A549 treated with Hydrocortisone at 1 μM for 4 hours (cell line): Measurements from ENCODE around the gene BSND. TPM values are rescaled to one million over a fixed set of nuclear protein-coding genes. Genes with fewer than 3 reads are reported as not detected.

Experiments used
- total RNA-seq: library from RNA; stranded (reverse); fragments of 200-300 nt; extraction: Qiagen RNA extraction; gene quantifications from 5 replicates; pipeline ENCODE4 v1.2.3, GENCODE V29; 2022

Gene BSND
- 0.01 TPM in 1 of 5 replicates, not detected in the others for total RNA-seq

GRCh38 chr1:54998677-54999076 is at the start of gene BSND:
Gene BSND (plus strand): TSS chr1:54998933. CDS start chr1:54999187, 254 bp downstream.

GRCh38 chr1:54980528-54981241 is 18.0 kb upstream of the BSND start, which contains the start of gene TMEM61:
Gene TMEM61 (plus strand): TSS chr1:54980628. CDS start chr1:54981066, 438 bp downstream.

DNA sequence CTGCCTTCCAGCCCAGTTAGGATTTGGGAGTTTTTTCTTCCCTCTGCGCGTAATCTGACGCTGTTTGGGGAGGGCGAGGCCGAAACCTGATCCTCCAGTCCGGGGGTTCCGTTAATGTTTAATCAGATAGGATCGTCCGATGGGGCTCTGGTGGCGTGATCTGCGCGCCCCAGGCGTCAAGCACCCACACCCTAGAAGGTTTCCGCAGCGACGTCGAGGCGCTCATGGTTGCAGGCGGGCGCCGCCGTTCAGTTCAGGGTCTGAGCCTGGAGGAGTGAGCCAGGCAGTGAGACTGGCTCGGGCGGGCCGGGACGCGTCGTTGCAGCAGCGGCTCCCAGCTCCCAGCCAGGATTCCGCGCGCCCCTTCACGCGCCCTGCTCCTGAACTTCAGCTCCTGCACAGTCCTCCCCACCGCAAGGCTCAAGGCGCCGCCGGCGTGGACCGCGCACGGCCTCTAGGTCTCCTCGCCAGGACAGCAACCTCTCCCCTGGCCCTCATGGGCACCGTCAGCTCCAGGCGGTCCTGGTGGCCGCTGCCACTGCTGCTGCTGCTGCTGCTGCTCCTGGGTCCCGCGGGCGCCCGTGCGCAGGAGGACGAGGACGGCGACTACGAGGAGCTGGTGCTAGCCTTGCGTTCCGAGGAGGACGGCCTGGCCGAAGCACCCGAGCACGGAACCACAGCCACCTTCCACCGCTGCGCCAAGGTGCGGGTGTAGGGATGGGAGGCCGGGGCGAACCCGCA is 40.8 kb downstream of the BSND start, which contains the start of gene PCSK9:
Gene PCSK9 (plus strand): TSS at position 207 of the 741 bp plus-strand sequence. CDS start 290 bp downstream, at position 497.

Other genes with a start within 250 kb of the BSND start
- 4.2 to 5.1 TPM (median 4.6 TPM) in 5 replicates for gene PARS2, start 234.4 kb upstream of the BSND start, total RNA-seq
- not detected in 5 replicates for gene TTC22, start 197.6 kb upstream of the BSND start, total RNA-seq
- 46.8 to 50.3 TPM (median 47.0 TPM) in 5 replicates for gene DHCR24, start 111.7 kb upstream of the BSND start, total RNA-seq
- gene TMEM61, start 18.3 kb upstream of the BSND start, total RNA-seq = 0.56 to 1.1 TPM (median 0.87 TPM) in 5 replicates
- 2.2 to 3.5 TPM (median 2.8 TPM) in 5 replicates for gene PCSK9, start 40.6 kb downstream of the BSND start, total RNA-seq
- 12.3 to 17.5 TPM (median 13.8 TPM) in 5 replicates for gene USP24, start 216.4 kb downstream of the BSND start, total RNA-seq